ENCODE results near the gene FAM117A. TPM values are rescaled to one million over a fixed set of nuclear protein-coding genes. Genes with fewer than 3 reads are reported as not detected.
"Not testable (repeated sequence)": the region's sequence is repeated elsewhere in the genome, so short reads cannot be mapped to it uniquely, and the experiment has no call there.

Gene FAM117A
- total and polyA plus RNA-seq, 2 donors (not counting 1 experiment from before 2014, with no cell fraction given), result 93.4 to 162 TPM

- CTCF ChIA-PET, result interaction anchor here (2.1 to 2.9 kb wide), 2 partner anchors 11 to 106 kb away, joined by 7 to 12 read pairs; no protein-coding TSS in a partner anchor
- H4K20me1 ChIP-seq (ENCODE audit: control insufficient read depth, insufficient read depth, low read length, poor library complexity, severe bottlenecking), result peaks cover 21% of the 10 kb centered on the region
- ATAC-seq (ENCODE audit: low read depth); H2AFZ ChIP-seq (ENCODE audit: insufficient read depth, low read depth, low read length, poor library complexity, severe bottlenecking); H3K4me3 ChIP-seq (ENCODE audit: control extremely low read depth in 1 of 5, extremely low read depth in 1 of 5, insufficient read depth in 1 of 5, low read depth in 2 of 5, low read length in 4 of 5); H3K9me3 ChIP-seq (ENCODE audit: control extremely low read depth in 1 of 3, control insufficient read depth in 2 of 3, insufficient read depth in 1 of 3, low read length in 2 of 3); DNase-seq; H3K9ac ChIP-seq (ENCODE audit: low read length); H3K27me3 ChIP-seq (replicated peaks in 1 of 4; ENCODE audit: control extremely low read depth in 1 of 4, control insufficient read depth in 3 of 4, insufficient read depth in 4 of 4, low read length in 3 of 4); POLR2A ChIA-PET; H3K27me3 Mint-ChIP-seq; H3K4me2 ChIP-seq (replicated peaks; ENCODE audit: low read depth, low read length, poor library complexity, severe bottlenecking); H3K9me3 Mint-ChIP-seq (ENCODE audit: insufficient read depth): not testable (repeated sequence)
- peak overlapping the region; percentile 26 for H3K4me3 Mint-ChIP-seq
- H3K4me1 ChIP-seq (ENCODE audit: control insufficient read depth in 2 of 2, insufficient read depth in 2 of 2, low read length in 2 of 2), result peaks cover 33 to 34% of the 10 kb centered on the region in 2 donors
- H3K36me3 ChIP-seq (replicated peaks in 1 of 2; ENCODE audit: control extremely low read depth in 1 of 2, control insufficient read depth in 1 of 2, extremely low read depth in 1 of 2, insufficient read depth in 2 of 2, low read length in 1 of 2), result peaks cover 8 to 28% of the 10 kb centered on the region in 2 experiments
- intact Hi-C loops (cut with micrococcal nuclease), result loop anchor here (10.0 kb wide), 2 partner anchors 259 to 479 kb away; partner anchors contain the start of gene PHB1
- peaks cover 57% of the 10 kb centered on the region for H3K4me1 Mint-ChIP-seq
- H3K79me2 ChIP-seq (ENCODE audit: control insufficient read depth, insufficient read depth, low read length), result peaks cover 78% of the 10 kb centered on the region
- peak overlapping the region in 1 of 2 donors; percentile 98 for H3K27ac ChIP-seq (ENCODE audit: low read length in 2 of 2)
- peak overlapping the region; percentile 32 for H3K27ac Mint-ChIP-seq
- 89% methylated on average over 4 of the region's 6 CpGs for WGBS (ENCODE audit: insufficient coverage)
These were observed 90.3 kb downstream of the FAM117A start for GRCh38 chr17:49673679-49674078.

- POLR2A ChIA-PET, result no interaction called here
- no peak for ATAC-seq (ENCODE audit: low read depth)
- H3K4me2 ChIP-seq (replicated peaks; ENCODE audit: low read depth, low read length, poor library complexity, severe bottlenecking), result no peak overlapping the region
- peaks cover 8 to 39% of the 10 kb centered on the region in 2 experiments for H3K36me3 ChIP-seq (replicated peaks in 1 of 2; ENCODE audit: control extremely low read depth in 1 of 2, control insufficient read depth in 1 of 2, extremely low read depth in 1 of 2, insufficient read depth in 2 of 2, low read length in 1 of 2)
- H3K27ac ChIP-seq (ENCODE audit: low read length in 2 of 2), result peak overlapping the region in 1 of 2 donors; percentile 59
- WGBS (ENCODE audit: insufficient coverage), result no CpG with 5 or more reads among the region's 4 CpGs
- H4K20me1 ChIP-seq (ENCODE audit: control insufficient read depth, insufficient read depth, low read length, poor library complexity, severe bottlenecking), result peaks cover 36% of the 10 kb centered on the region
- H3K9me3 ChIP-seq (ENCODE audit: control extremely low read depth in 1 of 3, control insufficient read depth in 2 of 3, insufficient read depth in 1 of 3, low read length in 2 of 3), result no peaks in the 10 kb centered on the region
- H3K4me1 ChIP-seq (ENCODE audit: control insufficient read depth in 2 of 2, insufficient read depth in 2 of 2, low read length in 2 of 2), result peaks cover 11 to 16% of the 10 kb centered on the region in 2 donors
- Mint-ChIP-seq H3K4me3 (no peak overlapping the region), H3K27ac (no peak overlapping the region), H3K4me1 (peaks cover 43% of the 10 kb centered on the region), H3K9me3 (ENCODE audit: insufficient read depth) (no peaks in the 10 kb centered on the region), H3K27me3 (no peaks in the 10 kb centered on the region)
- no peak overlapping the region for H3K9ac ChIP-seq (ENCODE audit: low read length)
- no peak for TF ChIP-seq EZH2 (IDR thresholded peaks at IDR 0.05; ENCODE audit: borderline replicate concordance, insufficient read depth, low read depth, low read length, poor library complexity, severe bottlenecking)
- no peak for TF ChIP-seq CTCF (IDR thresholded peaks at IDR 0.05)
- intact Hi-C loops (cut with micrococcal nuclease), result loop anchor here (10.0 kb wide), 2 partner anchors 256 to 476 kb away; partner anchors contain the start of gene PHB1
- DNase-seq, result no peak
- H3K4me3 ChIP-seq (ENCODE audit: control extremely low read depth in 1 of 5, extremely low read depth in 1 of 5, insufficient read depth in 1 of 5, low read depth in 2 of 5, low read length in 4 of 5), result no peak overlapping the region
- peaks cover 99% of the 10 kb centered on the region for H3K79me2 ChIP-seq (ENCODE audit: control insufficient read depth, insufficient read depth, low read length)
- no peaks in the 10 kb centered on the region for H3K27me3 ChIP-seq (replicated peaks in 1 of 4; ENCODE audit: control extremely low read depth in 1 of 4, control insufficient read depth in 3 of 4, insufficient read depth in 4 of 4, low read length in 3 of 4)
- CTCF ChIA-PET, result interaction anchor here (0.7 to 1.2 kb wide), 2 partner anchors 25 to 106 kb away, joined by 3 read pairs; no protein-coding TSS in a partner anchor
- H2AFZ ChIP-seq (ENCODE audit: insufficient read depth, low read depth, low read length, poor library complexity, severe bottlenecking), result no peak overlapping the region
These were observed 93.3 kb downstream of the FAM117A start for GRCh38 chr17:49670641-49671040.

Measured in B cell (primary cell).